Measurements from ENCODE around the gene GALR1. TPM values are rescaled to one million over a fixed set of nuclear protein-coding genes. Genes with fewer than 3 reads are reported as not detected.
"Not testable (repeated sequence)": the region's sequence is repeated elsewhere in the genome, so short reads cannot be mapped to it uniquely, and the experiment has no call there.

The GALR1 gene
- total and polyA plus RNA-seq, 12 donors, result under 0.01 to 0.13 (median 0.02) TPM; not detected in 7

DNA sequence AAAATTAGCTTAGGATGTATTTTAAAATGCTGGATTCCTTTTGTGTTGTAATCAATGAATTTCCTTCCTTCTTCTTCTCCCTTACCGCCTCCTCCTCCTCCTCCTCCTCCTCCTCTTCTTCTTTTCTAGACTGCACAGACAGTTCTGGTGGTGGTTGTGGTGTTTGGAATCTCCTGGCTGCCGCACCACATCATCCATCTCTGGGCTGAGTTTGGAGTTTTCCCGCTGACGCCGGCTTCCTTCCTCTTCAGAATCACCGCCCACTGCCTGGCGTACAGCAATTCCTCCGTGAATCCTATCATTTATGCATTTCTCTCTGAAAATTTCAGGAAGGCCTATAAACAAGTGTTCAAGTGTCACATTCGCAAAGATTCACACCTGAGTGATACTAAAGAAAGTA is 18.8 kb downstream of the GALR1 start:
- ATAC-seq (no peak), DNase-seq (no peak)
- H3K27ac ChIP-seq, result no peak overlapping the region
- peaks cover 0 to 26% (median 9%) of the 10 kb centered on the region in 7 donors for H3K27me3 ChIP-seq
- H3K9me3 ChIP-seq, result peaks cover 0 to 17% (median 0%) of the 10 kb centered on the region in 11 donors
- H3K4me1 ChIP-seq, result no peaks in the 10 kb centered on the region
- H3K4me3 ChIP-seq, result no peak overlapping the region
- intact Hi-C loops (cut with DNase I), result no loop called here
- H3K36me3 ChIP-seq, result no peaks in the 10 kb centered on the region
- TF ChIP-seq, protein P1, sequence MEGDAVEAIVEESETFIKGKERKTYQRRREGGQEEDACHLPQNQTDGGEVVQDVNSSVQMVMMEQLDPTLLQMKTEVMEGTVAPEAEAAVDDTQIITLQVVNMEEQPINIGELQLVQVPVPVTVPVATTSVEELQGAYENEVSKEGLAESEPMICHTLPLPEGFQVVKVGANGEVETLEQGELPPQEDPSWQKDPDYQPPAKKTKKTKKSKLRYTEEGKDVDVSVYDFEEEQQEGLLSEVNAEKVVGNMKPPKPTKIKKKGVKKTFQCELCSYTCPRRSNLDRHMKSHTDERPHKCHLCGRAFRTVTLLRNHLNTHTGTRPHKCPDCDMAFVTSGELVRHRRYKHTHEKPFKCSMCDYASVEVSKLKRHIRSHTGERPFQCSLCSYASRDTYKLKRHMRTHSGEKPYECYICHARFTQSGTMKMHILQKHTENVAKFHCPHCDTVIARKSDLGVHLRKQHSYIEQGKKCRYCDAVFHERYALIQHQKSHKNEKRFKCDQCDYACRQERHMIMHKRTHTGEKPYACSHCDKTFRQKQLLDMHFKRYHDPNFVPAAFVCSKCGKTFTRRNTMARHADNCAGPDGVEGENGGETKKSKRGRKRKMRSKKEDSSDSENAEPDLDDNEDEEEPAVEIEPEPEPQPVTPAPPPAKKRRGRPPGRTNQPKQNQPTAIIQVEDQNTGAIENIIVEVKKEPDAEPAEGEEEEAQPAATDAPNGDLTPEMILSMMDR (IDR thresholded peaks at IDR 0.05), result no peak
- WGBS, 2 donors, result 73 to 76% methylated on average over 9 of the region's 9 CpGs

DNA sequence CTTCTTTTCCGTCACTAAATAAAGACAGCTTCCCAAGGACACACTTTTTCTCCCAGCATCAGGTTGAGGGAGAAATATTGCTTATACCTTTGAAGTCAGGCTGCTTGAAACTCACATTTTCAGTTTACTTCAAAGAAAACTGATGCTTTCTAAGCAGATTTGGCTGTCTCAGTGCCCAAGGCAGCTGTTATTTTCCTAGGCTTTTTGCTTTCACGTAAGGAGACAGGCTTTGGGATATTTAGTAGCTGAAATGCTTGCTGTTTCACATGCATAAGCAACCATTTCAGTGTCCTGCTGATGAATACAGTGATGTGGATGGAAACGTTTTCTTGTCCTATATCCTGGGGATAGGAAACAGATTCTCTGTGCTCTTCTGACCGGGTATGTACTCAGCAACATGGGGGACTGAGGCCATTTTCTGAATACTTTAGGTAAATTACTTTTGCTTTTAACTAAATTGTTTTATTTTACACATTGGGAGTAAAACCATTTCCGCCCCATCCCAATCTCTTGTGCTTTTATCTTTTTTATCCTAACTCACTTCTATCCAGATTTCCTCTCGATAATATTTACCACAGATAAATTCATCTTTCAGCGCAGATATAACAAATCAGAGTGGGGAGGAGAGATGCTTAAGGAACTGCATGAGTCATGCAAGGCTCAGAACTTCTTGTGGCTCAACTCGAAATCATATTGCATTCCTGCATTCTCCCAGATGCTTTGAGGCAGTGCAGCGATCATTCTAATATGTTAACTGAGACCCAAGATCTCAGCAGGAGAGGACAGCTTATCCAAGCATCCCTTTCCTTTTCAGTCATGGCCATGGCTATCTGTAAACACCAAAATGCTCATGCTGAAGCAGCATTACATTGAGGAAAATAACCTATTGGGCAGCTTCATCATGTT is 22.2 kb downstream of the GALR1 start:
- TF ChIP-seq, protein P1 (IDR thresholded peaks at IDR 0.05), result no peak
- H3K4me1 ChIP-seq, result no peaks in the 10 kb centered on the region
- WGBS, 2 donors, result 37 to 40% methylated on average over 9 of the region's 9 CpGs
- H3K4me3 ChIP-seq, result no peak overlapping the region
- intact Hi-C loops (cut with DNase I), result no loop called here
- no peak for ATAC-seq
- peaks cover 0 to 5% (median 0%) of the 10 kb centered on the region in 11 donors for H3K9me3 ChIP-seq
- DNase-seq, result no peak
- peaks cover 0 to 30% (median 9%) of the 10 kb centered on the region in 7 donors for H3K27me3 ChIP-seq
- no peaks in the 10 kb centered on the region for H3K36me3 ChIP-seq
- no peak overlapping the region for H3K27ac ChIP-seq

DNA sequence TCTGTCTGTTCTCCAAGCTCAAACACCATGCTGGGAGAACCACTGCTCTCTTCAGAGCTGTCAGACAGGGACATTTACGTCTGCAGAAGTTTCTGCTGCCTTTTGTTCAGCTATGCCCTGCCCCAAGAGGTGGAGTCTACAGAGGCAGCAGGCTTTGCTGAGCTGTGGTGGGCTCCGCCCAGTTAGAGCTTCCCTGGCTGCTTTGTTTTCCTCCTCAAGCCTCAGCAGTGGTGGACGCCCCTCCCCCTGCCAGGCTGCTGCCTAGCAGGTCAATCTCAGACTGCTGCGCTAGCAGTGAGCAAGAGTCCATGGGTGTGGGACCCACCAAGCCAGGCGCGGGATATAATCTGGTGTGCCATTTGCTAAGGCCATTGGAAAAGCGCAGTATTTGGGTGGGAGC is 41.2 kb downstream of the GALR1 start:
- intact Hi-C loops (cut with DNase I); H3K36me3 ChIP-seq; DNase-seq; H3K27ac ChIP-seq; H3K4me1 ChIP-seq; H3K4me3 ChIP-seq; ATAC-seq: not testable (repeated sequence)
- peaks cover 0 to 18% (median 0%) of the 10 kb centered on the region in 7 donors for H3K27me3 ChIP-seq
- peaks cover 0 to 32% (median 0%) of the 10 kb centered on the region in 11 donors for H3K9me3 ChIP-seq
- WGBS, 2 donors, result 68 to 71% methylated on average over 7 of the region's 7 CpGs

DNA sequence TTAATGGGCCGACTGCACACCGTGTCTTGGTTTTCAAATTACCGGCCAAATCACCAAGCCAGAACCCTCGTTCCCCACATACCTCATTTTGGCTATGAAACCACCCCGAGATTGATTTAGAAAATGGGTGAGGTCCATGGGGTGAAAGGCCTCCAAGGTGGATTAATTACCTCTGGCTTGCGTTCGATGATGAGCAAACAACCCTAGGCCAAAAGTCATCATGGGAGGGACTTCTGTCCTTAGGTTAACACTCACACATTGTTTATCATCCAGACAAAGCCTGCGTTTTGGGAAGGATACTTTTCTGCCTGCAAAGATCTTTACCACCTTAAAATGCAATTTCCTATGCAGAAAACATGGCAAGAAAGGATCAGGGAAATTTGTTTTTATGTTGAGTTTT is 48.5 kb downstream of the GALR1 start:
- intact Hi-C loops (cut with DNase I), result no loop called here
- TF ChIP-seq, protein P1 (IDR thresholded peaks at IDR 0.05), result no peak
- Histone ChIP-seq H3K36me3 (no peaks in the 10 kb centered on the region), H3K27me3 (peaks cover 0 to 39% (median 0%) of the 10 kb centered on the region in 7 donors), H3K4me3 (no peak overlapping the region), H3K9me3 (no peaks in the 10 kb centered on the region), H3K4me1 (no peaks in the 10 kb centered on the region), H3K27ac (no peak overlapping the region)
- 58 to 77% methylated on average over 8 of the region's 8 CpGs for WGBS, 2 donors
- DNase-seq (no peak), ATAC-seq (no peak)

DNA sequence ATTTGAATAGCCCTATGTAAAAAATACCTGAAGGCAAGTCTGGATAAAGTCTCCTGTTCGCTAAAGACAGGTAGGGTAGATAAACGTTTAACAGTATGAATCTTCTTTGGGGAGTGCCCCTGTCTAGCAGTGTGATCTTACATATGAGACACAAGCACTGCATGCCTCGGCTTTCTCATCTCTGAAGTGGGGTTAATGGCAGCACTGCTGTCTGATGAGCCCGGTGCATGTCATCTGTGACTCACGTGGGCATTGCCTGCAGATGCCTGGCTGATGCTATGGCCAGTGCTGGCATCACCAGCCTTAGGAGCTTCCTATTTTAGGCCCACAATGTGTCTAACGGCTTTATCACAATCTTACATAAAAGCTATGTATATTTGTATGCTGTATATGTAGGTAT is 50.1 kb downstream of the GALR1 start:
- H3K4me1 ChIP-seq, result no peaks in the 10 kb centered on the region
- H3K4me3 ChIP-seq, result no peak overlapping the region
- no peaks in the 10 kb centered on the region for H3K9me3 ChIP-seq
- ATAC-seq (no peak), DNase-seq (no peak)
- no peak overlapping the region for H3K27ac ChIP-seq
- TF ChIP-seq, protein P1 (IDR thresholded peaks at IDR 0.05), result no peak
- H3K27me3 ChIP-seq, result peaks cover 0 to 32% (median 0%) of the 10 kb centered on the region in 7 donors
- H3K36me3 ChIP-seq, result no peaks in the 10 kb centered on the region
- 74 to 78% methylated on average over 6 of the region's 6 CpGs for WGBS, 2 donors
- intact Hi-C loops (cut with DNase I), result no loop called here

Measured in heart right ventricle (tissue), 16 donors.